OCI-LY3 (cell line): Measurements from ENCODE around the gene ATP11C.

Experiments used
- CTCF ChIP-seq: fragments of 200-600, 300-600 bp; sonication (generic); IDR thresholded peaks from 2 replicates; pipeline ENCODE4 v1.5.1; 2014; ENCODE audit warnings: antibody characterized with exemption, low read length, low read depth
- EZH2phosphoT487 ChIP-seq: fragments of 200-600 bp; shearing (Covaris generic); IDR thresholded peaks from 2 replicates; pipeline ENCODE4 v1.6.1; 2018; ENCODE audit warnings: antibody characterized with exemption, mixed run types, low read depth

DNA sequence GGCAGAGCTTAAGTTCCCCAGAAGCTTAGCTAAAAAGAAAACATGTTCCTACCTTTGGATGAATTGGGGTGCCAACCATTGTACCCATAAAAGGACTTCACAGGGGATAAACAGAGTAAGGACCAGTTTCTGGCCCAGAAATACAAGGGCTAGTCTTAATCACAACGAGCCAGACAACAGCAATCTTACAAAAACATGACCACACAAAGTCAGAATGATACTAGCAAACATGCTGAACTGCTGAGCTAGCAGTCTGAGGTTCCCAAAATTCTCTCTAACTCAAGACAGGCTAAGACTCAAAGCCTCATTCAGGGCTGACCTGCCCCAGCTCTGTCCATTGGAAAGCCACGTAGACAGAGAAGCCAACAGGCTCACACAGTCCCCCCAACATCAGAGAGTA, 40.3 kb downstream of the ATP11C start:
- TF ChIP-seq EZH2phosphoT487 (no peak), CTCF (no peak)
